Esophagus squamous epithelium (tissue), 4 donors: ENCODE measurements around the gene LRP1B.

Experiments used
- POLR2A ChIP-seq, 4 donors: fragments of 450-650 bp; IDR thresholded peaks; one replicate each; pipeline ENCODE4 v1.6.1; 2017; ENCODE audit warnings: antibody characterized with exemption in 4 of 4, mild to moderate bottlenecking in 4 of 4, moderate library complexity in 3 of 4
- TF ChIP-seq, protein P1 (sequence below), 6 experiments: fragments of 450-650 bp in 4 of 6; fragments of 200-600 bp in 2 of 6; sonication (generic) in 2 of 6; IDR thresholded peaks; one replicate each; pipeline ENCODE4 v1.5.1; 2016 to 2019; ENCODE audit warnings: antibody characterized with exemption in 6 of 6, mild to moderate bottlenecking in 4 of 6, moderate library complexity in 4 of 6

DNA sequence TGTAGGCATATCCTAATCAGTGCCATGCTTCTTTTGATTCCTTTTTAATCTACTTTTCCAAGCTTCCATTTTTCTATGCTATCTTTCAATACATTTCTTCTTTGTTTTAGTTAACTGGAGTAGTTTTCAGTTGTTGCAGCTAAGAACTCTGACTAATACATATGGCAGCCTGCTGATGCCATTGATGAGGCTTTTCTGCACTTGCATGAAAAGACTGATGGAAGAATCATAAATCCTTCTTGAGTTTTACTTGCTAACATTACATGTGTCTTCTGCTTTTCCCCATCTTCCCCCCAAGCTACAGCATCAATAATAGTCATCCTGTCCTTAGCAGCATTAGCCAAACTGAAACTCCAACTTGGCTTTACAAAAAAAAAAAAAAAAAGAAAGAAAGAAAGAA lies 203.3 kb downstream of the LRP1B start:
- TF ChIP-seq, protein P1, sequence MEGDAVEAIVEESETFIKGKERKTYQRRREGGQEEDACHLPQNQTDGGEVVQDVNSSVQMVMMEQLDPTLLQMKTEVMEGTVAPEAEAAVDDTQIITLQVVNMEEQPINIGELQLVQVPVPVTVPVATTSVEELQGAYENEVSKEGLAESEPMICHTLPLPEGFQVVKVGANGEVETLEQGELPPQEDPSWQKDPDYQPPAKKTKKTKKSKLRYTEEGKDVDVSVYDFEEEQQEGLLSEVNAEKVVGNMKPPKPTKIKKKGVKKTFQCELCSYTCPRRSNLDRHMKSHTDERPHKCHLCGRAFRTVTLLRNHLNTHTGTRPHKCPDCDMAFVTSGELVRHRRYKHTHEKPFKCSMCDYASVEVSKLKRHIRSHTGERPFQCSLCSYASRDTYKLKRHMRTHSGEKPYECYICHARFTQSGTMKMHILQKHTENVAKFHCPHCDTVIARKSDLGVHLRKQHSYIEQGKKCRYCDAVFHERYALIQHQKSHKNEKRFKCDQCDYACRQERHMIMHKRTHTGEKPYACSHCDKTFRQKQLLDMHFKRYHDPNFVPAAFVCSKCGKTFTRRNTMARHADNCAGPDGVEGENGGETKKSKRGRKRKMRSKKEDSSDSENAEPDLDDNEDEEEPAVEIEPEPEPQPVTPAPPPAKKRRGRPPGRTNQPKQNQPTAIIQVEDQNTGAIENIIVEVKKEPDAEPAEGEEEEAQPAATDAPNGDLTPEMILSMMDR (IDR thresholded peaks at IDR 0.05): no peak
- no peak for TF ChIP-seq POLR2A (IDR thresholded peaks at IDR 0.05)
